GM11168 (cell line): ENCODE data around the gene UIMC1.

Source experiments
- in situ Hi-C: fragments of 300-500 bp; cut with MboI; formaldehyde crosslinking; loops from one replicate; pipeline ENCODE4 v1.12.0; 2022; ENCODE audit warnings: low sequenced_read_pairs; ENCODE audit not compliant: unreplicated experiment

Gene UIMC1

DNA sequence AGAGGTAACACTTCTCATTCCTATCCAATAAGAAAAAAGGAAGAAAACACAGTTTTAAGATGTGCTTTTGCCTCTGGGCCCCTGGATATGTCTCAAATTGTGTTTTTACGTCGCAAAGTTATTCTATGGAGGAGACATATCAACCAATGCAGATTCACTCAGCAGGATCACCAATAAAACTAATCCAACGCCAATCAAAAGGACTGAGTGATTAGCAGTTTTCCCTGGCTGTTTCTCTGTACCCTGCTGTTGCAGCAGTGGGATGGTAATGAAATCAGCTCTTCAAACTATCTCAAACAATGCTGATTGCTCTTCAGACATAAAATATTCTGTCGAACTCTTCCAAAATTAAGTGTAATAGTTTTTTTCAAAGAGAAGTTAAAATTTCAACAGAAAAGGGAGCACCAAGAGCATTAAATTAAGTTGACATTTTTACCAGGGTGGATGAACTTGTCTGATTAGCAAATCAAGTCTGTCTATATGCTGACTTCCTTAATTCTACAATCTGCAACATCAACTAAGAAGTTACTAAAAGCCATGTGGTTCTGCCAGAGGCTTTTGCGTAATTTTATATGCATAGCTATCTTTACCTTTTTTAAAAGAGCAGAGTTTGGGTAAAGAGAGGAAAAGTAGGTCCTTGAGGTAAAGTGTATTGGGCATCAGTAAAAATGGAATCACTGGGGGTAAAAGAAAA is 97.8 kb downstream of the UIMC1 start:
- in situ Hi-C loops, result no loop called here

DNA sequence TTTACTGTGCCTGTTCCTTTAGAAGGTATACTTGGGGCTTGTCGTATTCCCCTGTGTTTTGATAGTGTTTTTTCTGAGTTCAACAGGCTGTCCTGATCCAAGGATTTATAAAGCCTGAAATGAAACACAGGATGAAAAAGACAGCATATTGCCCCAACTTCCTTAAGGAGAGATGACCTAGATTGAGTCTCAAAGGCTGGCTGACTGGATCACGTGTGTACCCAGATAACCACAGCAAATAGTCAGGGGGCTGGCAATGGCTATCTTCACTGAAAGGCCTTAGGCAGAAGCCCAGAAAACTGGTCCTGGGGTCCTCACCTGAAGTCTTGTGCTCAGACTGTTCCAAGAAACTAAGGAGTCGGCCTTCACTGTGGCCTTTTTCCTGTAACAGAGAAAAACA is 99.8 kb downstream of the UIMC1 start:
- in situ Hi-C loops, result no loop called here

DNA sequence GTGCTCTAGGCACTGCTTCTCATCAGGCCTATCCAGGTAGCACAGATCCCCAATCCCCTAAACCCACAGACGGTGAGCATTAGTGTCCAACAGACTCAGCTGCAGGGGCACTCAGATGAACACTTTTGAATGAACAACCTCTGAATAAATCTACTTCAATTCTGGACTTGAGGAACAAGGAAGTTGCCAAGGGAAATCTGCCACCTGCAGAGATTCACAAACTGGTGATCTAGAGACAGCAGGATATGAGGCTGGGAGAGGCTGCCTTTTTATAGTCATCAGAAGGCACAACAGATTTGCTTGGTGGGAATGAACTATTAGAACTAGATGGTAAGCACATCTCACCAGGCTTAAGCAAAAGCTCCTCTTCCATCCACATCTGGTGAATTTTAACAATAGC is 100.5 kb downstream of the UIMC1 start:
- in situ Hi-C loops, result no loop called here

DNA sequence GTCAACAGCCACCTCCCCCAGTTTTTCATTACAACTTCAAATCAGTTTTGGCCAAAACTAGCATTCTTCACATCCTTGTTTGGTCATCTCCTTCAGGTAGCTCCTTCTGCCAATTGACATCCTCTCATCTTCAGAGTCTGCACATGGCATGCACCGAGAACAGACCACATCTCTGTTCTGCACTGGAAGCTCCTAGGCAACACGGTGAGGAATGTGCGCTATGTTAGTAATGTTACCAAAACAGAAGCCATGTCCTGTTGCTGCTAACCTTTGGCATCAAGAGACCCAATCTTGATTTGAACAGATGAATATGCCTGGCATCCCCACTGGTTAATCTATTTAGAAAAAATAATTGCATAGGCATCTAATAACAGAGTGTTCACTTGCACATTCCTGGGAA is 102.3 kb downstream of the UIMC1 start:
- in situ Hi-C loops, result no loop called here

DNA sequence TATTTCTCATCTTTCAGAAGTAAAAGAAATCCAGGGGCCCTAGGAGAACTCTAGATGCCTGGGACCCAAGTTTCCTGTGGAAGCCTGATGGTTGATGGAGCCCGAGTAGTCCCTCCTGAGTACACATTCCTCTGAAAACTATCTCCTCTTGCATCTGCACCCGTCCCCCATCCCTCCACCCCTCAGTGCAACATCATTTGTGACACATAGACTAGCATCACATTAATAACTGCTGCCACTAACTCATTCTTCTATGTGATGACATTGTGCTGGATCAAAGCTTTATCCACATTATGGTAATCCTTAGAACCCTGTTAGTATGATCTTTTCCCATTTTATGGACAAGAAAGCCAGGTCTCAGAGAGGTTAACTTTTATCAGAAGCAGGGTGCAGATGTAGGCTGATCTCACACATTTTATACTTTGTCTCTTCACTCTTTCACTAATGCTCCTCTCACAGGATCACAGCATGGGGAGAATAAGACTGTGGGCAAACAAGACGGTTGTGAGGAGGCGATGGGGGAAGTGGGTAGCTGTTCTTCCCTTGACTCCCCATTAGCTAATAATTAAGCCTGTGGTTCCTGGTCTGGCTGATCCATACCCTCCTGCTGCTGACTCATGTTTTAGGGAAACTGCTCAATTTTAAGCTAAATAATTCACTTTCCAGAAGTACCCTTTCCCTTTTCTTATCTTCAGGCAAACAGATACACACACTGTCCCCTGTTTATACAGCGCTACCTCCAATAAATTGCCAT is 103.5 kb downstream of the UIMC1 start:
- in situ Hi-C loops, result no loop called here

DNA sequence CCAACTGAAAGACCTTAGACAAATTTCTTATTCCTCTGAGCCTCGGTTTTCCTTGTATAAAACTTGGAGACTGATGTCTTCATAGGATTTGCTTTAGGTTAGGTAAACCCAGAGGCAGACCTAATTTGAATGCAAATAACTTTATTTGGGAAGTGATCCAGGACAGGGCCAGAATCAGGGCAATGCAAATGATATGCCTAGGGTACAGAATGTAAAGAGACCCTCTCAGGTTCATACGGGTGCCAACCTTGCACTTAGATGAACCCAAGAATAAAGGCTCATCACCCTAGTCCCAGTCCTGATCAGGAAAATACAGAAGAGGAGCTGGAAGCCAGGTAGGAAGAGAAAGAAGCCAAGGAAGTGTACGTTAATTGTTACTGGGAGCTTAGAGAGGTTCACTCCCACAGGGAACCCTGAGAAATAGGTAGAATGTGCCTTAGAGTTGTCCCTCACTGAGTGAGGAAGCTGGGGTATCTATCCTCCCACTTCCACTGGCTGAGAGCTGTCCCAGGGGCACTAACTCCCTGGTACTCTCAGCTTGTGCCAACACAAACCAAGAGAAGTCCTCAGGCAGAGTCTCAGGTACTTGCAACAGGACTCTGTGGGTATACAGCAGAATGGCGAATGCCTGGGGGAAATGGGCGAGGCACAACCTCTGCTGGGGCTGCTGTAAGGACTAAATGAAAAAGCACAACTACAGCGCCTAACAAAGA is 104.3 kb downstream of the UIMC1 start:
- in situ Hi-C loops, result no loop called here

DNA sequence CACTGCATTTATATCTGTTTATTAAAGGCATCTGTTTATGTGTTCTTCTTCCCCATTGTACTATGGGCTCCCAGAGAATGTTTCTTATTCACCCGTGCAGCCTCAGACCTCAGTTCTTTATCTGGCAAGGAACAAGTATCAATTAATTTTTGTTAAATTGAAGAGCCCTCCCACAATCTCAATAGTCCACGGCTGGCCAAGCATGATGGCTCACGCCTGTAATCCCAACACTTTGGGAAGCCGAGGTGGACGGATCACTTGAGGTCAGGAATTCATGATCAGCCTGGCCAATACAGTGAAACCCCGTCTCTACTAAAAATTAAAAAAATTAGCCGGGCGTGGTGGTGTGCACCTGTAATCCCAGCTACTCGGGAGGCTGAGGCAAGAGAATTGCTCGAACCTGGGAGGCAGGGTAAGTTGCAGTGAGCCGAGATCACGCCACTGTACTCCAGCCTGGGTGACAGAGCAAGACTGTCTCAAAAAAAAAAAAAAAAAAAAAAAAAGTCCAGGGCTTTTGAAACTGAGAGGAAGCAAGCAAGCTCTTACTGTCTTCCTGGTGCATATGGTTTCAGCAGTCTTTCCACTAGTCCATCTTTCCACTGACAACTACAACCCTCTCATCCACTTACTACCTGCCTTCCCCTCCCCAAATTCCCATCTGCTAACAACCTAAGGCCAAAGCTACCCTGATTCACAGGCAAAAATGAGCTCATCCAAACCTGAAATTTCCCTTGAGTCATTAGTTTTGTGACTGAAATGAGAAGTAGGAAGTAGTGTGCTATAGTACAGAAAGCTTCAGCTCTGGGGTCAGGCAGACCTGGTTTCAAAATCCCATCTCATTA is 105.1 kb downstream of the UIMC1 start:
- in situ Hi-C loops, result no loop called here

DNA sequence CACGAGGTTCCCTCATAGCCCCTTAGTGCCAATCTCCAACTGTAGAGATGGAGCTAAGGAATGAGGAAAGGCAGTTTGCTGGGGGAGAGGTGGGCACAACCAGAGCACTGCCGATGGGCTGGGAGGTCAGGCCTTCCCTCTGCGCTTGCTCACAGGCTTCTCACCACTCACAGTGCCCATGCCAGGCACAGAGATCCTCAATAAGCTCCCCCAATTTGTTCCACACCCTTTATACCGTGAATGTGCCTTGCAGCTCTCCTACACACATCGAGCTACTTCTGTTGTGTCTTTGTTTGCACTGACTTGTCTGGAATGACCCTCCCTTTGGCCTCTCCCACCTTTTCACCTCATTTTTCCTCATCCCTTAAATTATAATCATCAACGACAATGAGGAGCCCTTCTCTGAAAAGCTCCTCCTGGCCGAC is 105.8 kb downstream of the UIMC1 start:
- in situ Hi-C loops, result no loop called here

DNA sequence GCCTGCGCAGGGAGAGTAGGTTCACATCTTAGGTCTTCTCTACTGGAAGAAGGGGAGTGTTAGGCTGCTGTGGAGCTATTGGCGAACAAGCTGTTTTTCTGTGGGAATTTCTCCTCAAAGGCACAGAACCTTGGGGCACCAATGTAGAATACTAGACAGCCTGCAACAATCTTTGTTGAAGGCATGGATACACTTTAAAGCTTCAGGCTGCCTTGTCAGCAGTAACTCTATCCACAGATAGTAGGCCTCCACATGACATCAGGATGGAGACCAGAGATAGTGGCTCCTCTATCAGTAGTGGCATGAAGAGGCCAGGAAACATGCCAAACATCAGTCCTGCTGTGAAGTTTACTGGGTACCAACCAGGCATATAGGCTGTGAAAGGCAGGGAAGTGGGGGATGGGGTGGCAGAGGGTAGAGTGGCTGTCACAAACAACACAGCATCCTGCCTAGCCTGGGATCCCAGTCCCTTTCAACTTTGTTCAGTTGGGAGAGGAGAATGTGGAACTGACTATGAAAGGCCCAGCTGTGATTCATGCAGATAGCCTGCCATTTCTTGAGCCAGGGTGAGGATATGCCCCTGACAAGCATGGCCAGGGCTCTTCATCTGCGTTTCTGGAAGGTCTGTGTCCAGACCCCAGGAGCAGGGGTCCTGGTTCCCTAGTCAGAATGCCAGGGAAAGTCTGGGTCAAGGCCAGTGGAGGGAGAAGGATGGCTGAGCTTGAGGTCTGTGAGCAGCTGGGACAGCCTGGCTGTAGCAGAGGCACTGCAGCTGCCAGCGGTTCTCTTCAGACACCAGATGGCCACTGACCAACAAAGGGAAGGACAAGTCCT is 106.4 kb downstream of the UIMC1 start:
- in situ Hi-C loops, result no loop called here

DNA sequence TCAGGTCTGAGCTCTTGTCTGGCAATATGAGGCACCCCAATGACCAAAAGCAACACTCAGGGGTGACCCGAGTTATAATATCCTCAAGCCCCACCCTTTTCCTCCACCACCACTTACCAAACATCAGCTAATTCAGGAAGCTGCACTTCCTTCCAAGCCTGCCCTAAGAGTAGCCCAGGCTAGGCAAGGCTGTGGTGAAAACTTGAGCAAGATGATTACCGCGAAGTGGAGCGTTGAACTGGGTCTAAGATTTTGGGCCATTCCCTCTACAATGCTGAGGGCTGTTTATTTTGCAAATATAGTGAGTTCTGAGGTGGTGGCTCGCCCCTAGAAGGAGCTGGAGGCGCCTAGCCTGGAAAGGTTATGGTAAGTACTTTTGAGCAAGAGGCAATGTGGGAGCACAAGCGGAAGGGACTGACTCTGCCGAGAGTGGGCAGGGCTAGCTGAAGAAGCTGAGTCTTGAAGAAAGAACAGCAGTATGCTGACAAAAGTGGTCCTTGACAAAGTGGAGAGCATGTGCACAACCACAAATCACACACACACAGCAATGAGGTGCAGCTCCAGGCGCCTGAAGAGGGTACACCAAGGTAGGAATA is 107.2 kb downstream of the UIMC1 start, which contains the start of gene HK3:
TSS of gene HK3 (minus strand) at position 51 of the 596 bp plus-strand sequence. CDS start 3,187 bp downstream, outside the sequence.
- in situ Hi-C loops, result no loop called here

DNA sequence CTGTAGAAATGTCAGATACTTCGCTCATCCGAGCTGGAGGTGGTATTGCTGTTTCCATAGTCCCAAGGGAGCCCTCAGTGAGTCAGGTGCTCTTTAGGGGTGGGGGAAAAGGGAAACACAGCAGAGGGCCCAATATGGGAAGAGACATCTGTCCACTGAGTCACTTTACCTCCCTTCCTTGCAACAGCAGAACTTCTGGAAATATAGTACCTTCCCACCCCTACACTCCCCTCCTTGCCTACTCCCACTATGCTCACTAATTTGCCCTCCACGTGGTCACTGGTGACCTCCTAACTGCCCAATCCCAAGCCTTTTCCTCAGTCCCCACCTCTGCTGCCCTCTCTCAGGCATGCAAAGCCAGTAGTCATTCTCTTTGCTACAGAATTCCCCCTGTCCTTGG is 109.3 kb downstream of the UIMC1 start:
- in situ Hi-C loops, result no loop called here

DNA sequence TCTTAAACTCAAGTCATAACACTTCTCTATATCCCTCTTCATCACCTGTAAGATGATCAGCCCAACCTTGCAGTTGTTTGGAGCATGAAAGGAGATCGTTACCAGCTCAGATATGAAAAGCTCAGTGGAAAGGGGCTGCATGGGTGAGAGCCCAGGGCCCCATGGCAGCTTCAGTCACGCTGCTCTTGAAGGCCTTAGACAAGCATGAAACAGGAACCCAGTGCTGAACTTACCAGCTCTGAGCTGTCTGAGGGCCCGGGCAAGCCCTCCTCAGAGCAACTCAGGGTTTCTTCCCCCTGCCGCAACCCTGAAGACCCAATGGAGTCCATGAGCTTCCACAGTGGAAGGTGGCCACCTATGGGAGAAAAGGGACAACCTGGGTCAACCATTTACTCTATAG is 110.7 kb downstream of the UIMC1 start:
- in situ Hi-C loops, result no loop called here

DNA sequence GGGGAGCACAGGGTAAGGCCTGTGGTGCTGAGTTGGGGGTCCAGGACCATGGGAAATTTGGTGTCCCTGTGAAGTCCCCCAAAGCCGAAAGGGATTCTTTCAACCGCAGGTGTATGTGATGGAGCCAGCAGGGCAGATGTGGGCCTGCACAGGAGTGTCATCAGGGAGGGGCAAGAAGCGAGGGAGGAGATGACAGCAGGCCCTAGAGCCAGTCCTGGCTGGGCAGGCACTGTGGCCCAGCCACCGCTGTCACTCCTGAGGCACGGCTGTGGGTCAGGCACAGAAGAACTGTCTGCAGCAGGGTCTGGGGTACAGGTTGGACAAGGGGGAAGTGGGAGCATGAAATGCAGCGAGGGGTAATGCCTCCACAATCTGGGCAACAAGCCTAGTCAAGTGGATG is 112.3 kb downstream of the UIMC1 start:
- in situ Hi-C loops, result no loop called here

DNA sequence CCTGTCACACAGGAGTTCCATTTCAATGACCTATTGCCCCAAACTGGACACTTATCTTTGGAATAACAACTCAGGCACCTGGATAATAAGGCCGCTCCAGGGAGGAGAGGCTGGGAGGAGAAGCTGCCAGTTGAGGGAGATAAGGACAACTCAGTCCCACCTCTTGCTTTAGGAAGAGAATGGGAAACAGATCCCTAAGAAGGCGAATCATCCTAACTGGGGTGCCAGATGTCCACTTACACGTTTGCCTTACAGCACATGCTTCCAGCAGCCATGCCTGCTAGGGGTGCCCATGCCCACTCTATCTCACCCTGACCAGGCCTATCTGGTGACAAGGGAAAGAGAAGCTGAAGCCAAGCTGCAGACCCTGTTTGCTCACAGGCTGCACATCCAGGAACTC is 113.9 kb downstream of the UIMC1 start:
- in situ Hi-C loops, result no loop called here

DNA sequence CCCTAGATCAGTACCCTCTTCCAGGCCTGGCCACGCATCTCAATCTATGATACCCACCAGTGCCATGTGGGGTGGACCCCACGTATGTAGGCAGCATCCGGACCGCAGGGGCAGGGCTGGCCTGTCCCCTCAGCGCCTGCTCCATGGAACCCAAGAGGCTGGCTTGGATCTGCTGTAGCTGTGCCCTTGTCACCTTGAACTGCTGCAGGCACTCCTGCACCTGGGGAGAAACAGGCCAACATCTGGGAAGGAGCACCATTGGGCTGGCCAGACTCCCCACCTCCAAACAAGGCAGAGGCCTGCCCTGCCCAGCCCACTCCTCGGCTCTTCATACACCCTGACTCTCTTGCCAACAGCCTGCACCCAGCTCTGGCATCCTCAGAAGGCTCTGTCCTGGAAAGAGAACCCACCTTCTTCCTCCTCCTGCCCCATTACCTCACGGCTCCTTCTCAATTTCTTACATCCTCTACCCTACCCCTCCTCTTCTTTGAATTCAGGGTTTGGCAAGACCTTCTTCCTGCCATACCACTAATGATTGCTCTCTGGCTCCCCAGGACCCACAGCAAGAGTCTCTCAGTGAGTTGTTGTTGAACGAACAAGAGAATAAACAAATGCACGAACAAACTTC is 115.1 kb downstream of the UIMC1 start:
- in situ Hi-C loops, result no loop called here

DNA sequence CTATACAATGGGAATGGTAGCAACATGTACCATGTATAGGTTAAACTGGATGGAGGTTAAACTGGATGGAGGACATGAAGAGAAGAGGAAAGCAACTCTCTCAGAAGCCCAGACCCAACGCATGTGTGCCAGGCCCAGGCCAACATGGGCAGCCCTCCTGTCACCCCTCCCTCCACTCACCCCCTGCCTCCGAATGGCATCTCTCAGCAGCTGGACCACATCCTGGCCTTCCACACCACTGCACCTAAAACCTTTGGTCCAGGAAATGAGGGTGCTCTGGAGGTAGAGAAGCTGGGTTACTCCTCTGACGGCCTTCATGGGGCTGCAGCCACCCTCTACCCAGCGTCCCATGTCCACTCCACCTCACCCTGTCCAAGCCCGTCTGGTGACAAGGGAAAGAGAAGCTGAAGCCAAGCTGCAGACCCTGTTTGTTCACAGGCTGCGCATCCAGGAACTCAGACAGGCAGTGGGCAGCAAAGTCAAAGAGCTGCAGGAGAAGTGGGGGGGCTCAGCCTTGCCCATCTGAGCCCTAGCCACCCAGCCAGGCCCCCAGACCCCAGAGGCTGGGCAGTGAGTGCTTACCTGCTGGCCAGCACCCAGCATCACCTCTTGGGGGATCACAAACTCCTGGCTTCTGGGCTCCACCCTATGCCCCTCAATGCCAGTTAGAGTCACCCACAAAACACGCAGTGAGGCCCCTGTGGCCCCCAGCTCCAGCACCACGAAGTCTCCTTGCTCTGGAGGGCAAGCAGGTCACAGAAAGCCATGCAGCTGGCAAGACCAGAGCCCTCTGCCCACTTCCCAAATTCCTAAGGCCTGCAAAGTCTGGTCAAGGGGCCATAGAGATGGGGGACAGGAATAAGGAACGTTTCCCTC is 115.9 kb downstream of the UIMC1 start:
- in situ Hi-C loops, result no loop called here

DNA sequence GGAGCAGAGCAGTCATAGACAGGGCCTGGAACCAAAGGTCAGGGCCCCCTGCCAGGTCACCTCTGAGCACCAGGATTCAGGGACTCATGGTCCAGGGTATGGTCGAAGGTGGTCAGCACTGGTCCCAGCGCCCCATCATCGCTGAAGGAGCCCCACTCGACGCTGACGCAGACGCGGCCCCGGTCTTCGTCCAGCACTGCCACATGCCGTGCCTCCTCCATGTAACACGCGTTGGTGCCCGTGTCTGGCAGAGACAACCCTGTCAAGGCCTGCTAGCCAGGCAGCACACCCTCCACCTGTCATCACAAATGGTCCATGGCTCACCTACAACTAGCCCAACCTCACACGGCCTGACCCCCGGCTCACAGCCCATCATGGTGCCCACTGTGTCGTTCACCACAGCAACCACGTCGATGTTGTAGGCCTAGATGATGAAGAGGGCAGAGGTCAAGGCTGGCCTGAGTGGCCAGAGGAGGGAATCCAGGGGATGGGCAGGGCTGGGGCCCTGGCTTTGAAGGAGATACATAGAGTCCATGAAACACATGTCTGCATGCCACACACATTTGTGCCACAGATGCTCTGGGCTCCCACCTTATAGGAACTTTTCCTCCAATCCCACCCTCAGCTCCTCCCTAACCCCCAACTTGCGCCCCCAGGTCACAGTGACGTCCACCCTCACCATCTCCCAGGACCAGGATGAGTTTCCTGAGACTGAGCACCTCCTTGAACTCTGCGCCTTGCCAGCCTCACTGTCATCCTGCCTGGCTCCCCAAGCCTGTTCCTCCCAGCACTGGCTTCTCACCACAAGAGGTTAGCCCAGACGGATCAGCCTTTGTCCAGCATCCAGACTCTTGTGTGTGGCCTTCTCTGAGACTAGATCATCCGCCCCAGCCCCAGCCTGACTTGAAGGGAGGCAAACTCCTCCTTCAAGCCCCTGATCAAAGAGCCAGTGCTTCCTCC is 117.0 kb downstream of the UIMC1 start:
- in situ Hi-C loops, result no loop called here
